Fibroblast of lung (primary cell): ENCODE results near the gene RAVER2. TPM values are rescaled to one million over a fixed set of nuclear protein-coding genes. Genes with fewer than 3 reads are reported as not detected.
"Not testable (repeated sequence)": the region's sequence is repeated elsewhere in the genome, so short reads cannot be mapped to it uniquely, and the experiment has no call there.

Source experiments
- DNase-seq, 2 donors: peaks; one replicate each; pipeline versions ENCODE4 v3.0.0 to v3.0.0-alpha.2; 2010; ENCODE audit warnings: low read depth in 2 of 2
- H2AFZ ChIP-seq: 2 replicates; pipeline ENCODE4 v1.5.1; 2012; ENCODE audit warnings: low read length, control low read depth, inconsistent platforms
- H3K27ac ChIP-seq: 2 replicates; pipeline ENCODE4 v1.5.1; 2011; ENCODE audit warnings: low read length, control low read depth; ENCODE audit not compliant: insufficient read depth
- H3K27me3 ChIP-seq: 2 replicates; pipeline ENCODE4 v1.5.1; 2011; ENCODE audit warnings: mild to moderate bottlenecking, low read length; ENCODE audit not compliant: control insufficient read depth, insufficient read depth
- H3K36me3 ChIP-seq: 2 replicates; pipeline ENCODE4 v1.5.1; 2011; ENCODE audit warnings: low read length; ENCODE audit not compliant: control insufficient read depth, insufficient read depth
- H3K4me1 ChIP-seq: 2 replicates; pipeline ENCODE4 v1.5.1; 2011; ENCODE audit warnings: low read length; ENCODE audit not compliant: control insufficient read depth, insufficient read depth; ENCODE audit errors: extremely low read depth
- H3K4me2 ChIP-seq: 2 replicates; pipeline ENCODE4 v1.5.1; 2011; ENCODE audit warnings: low read length, control low read depth; ENCODE audit not compliant: insufficient read depth; ENCODE audit errors: extremely low read depth
- H3K4me3 ChIP-seq, 4 experiments: fragments of 200-600 bp in 1 of 4; sonication (generic) in 1 of 4; replicated peaks in 1 of 4; 2 replicates each; pipeline ENCODE4 v1.5.1; 2011 to 2016; ENCODE audit warnings: low read length in 4 of 4, low read depth in 3 of 4, mild to moderate bottlenecking in 3 of 4, control low read depth in 2 of 4, inconsistent platforms in 1 of 4, mixed read lengths in 1 of 4; ENCODE audit not compliant: insufficient read depth in 1 of 4; ENCODE audit errors: control extremely low read depth in 1 of 4
- H3K79me2 ChIP-seq: 2 replicates; pipeline ENCODE4 v1.5.1; 2012; ENCODE audit warnings: mild to moderate bottlenecking, low read length, inconsistent platforms; ENCODE audit not compliant: control insufficient read depth, insufficient read depth
- H3K9ac ChIP-seq: 2 replicates; pipeline ENCODE4 v1.5.1; 2011; ENCODE audit warnings: mild to moderate bottlenecking, low read length, control low read depth; ENCODE audit not compliant: insufficient read depth
- H3K9me3 ChIP-seq: 2 replicates; pipeline ENCODE4 v1.5.1; 2012; ENCODE audit warnings: low read depth, low read length; ENCODE audit not compliant: control insufficient read depth, insufficient read depth
- H4K20me1 ChIP-seq: 2 replicates; pipeline ENCODE4 v1.5.1; 2011; ENCODE audit warnings: low read length; ENCODE audit not compliant: control insufficient read depth, insufficient read depth; ENCODE audit errors: extremely low read depth
- CTCF ChIP-seq, 2 donors: IDR thresholded peaks in 1 of 2; conservative IDR thresholded peaks in 1 of 2; 1 replicate in 1 of 2; 2 replicates in 1 of 2; pipeline ENCODE4 v1.5.1; 2011 to 2012; ENCODE audit warnings: low read length in 2 of 2, control low read depth in 1 of 2, inconsistent platforms in 1 of 2, low read depth in 1 of 2, mild to moderate bottlenecking in 1 of 2
- EZH2 ChIP-seq: IDR thresholded peaks from 2 replicates; pipeline ENCODE4 v1.5.1; 2012; ENCODE audit warnings: low read length, control low read depth, mild to moderate bottlenecking; ENCODE audit errors: missing control alignments
- polyA plus RNA-seq, 2 donors: library from polyadenylated mRNA; depleted of rRNA in 1 of 2; stranded (reverse) in 1 of 2; unstranded in 1 of 2; fragments of >200 nt; gene quantifications; 2 replicates each; pipeline ENCODE4 v1.2.1, GENCODE V29; 2011 to 2012; ENCODE audit warnings: missing spikeins in 1 of 2
- total RNA-seq: library from RNA; depleted of rRNA; stranded (reverse); fragments of >200 nt; gene quantifications from 2 replicates; pipeline ENCODE4 v1.2.1, GENCODE V29; 2014

Gene RAVER2
- total and polyA plus RNA-seq, 2 donors (not counting 1 experiment from before 2014, with no cell fraction given): 4.3 to 5.6 TPM

GRCh38 chr1:64701071-64701470, 43.8 kb upstream of the RAVER2 start:
- Histone ChIP-seq H3K4me1 (no peaks in the 10 kb centered on the region), H3K36me3 (no peaks in the 10 kb centered on the region), H3K79me2 (no peaks in the 10 kb centered on the region), H4K20me1 (no peaks in the 10 kb centered on the region), H3K27ac (no peak overlapping the region), H3K9me3 (no peaks in the 10 kb centered on the region), H2AFZ (no peak overlapping the region), H3K9ac (no peak overlapping the region), H3K4me2 (no peak overlapping the region), H3K4me3 (no peak overlapping the region), H3K27me3 (no peaks in the 10 kb centered on the region)
- TF ChIP-seq CTCF (conservative IDR thresholded peaks at IDR 0.05 in 1 of 2, IDR thresholded peaks at IDR 0.05 in 1 of 2; ENCODE audit: low read depth in 1 of 2, low read length in 2 of 2) (no peak), EZH2 (no peak)
- DNase-seq: no peak

- Histone ChIP-seq H3K79me2 (no peaks in the 10 kb centered on the region), H3K27ac (no peak overlapping the region), H3K4me2 (no peak overlapping the region), H3K27me3 (no peaks in the 10 kb centered on the region), H3K9me3 (no peaks in the 10 kb centered on the region), H3K9ac (no peak overlapping the region), H4K20me1 (no peaks in the 10 kb centered on the region), H3K36me3 (no peaks in the 10 kb centered on the region), H2AFZ (no peak overlapping the region), H3K4me3 (no peak overlapping the region), H3K4me1 (no peaks in the 10 kb centered on the region)
- no peak for TF ChIP-seq CTCF (conservative IDR thresholded peaks at IDR 0.05 in 1 of 2, IDR thresholded peaks at IDR 0.05 in 1 of 2; ENCODE audit: low read depth in 1 of 2, low read length in 2 of 2)
- no peak for TF ChIP-seq EZH2
- DNase-seq: peak in 1 of 2 donors; percentile 4
These were observed 43.0 kb upstream of the RAVER2 start for GRCh38 chr1:64701886-64702285.

- not testable (repeated sequence) for H3K79me2 ChIP-seq, H3K36me3 ChIP-seq, DNase-seq, H3K4me1 ChIP-seq, H3K4me3 ChIP-seq, H3K27me3 ChIP-seq, H3K9me3 ChIP-seq, H3K4me2 ChIP-seq, H2AFZ ChIP-seq, H4K20me1 ChIP-seq, H3K27ac ChIP-seq, H3K9ac ChIP-seq
These were observed 42.2 kb upstream of the RAVER2 start for GRCh38 chr1:64702670-64703069.
